Esophagus muscularis mucosa (tissue), 4 donors: ENCODE measurements around the gene GAP43. TPM values are rescaled to one million over a fixed set of nuclear protein-coding genes. Genes with fewer than 3 reads are reported as not detected.

Experiments used
- DNase-seq: peaks from one replicate; pipeline ENCODE4 v3.0.0-alpha.2; 2017; ENCODE audit errors: extremely low spot score
- H3K27ac ChIP-seq, 4 donors: fragments of 200-600 bp; sonication (generic); replicated peaks in 1 of 4; 1 replicate in 3 of 4; 2 replicates in 1 of 4; pipeline ENCODE4 v1.5.1; 2016 to 2019; ENCODE audit warnings: mild to moderate bottlenecking in 1 of 4
- H3K27me3 ChIP-seq, 4 donors: fragments of 200-600 bp; sonication (generic); one replicate each; pipeline versions ENCODE4 v1.5.1 to v1.6.0; 2016 to 2019
- H3K36me3 ChIP-seq, 4 donors: fragments of 200-600 bp; sonication (generic); one replicate each; pipeline ENCODE4 v1.5.1; 2016 to 2019
- H3K4me1 ChIP-seq, 4 donors: fragments of 200-600 bp; sonication (generic); one replicate each; pipeline ENCODE4 v1.5.1; 2016 to 2019
- H3K4me3 ChIP-seq, 4 donors: fragments of 200-600 bp; sonication (generic); 1 replicate in 2 of 4; 2 replicates in 2 of 4; pipeline ENCODE4 v1.5.1; 2016 to 2019; ENCODE audit warnings: mild to moderate bottlenecking in 4 of 4, moderate library complexity in 1 of 4
- H3K9me3 ChIP-seq, 4 donors: fragments of 200-600 bp; sonication (generic); 1 replicate in 3 of 4; 2 replicates in 1 of 4; pipeline ENCODE4 v1.5.1; 2016 to 2019
- CTCF ChIP-seq, 3 experiments: fragments of 200-600 bp in 2 of 3; fragments of 450-650 bp in 1 of 3; sonication (generic) in 2 of 3; IDR thresholded peaks; one replicate each; pipeline ENCODE4 v1.5.1; 2017 to 2019; ENCODE audit warnings: antibody characterized with exemption in 3 of 3, mild to moderate bottlenecking in 2 of 3, moderate library complexity in 1 of 3
- EP300 ChIP-seq: sonication (generic); formaldehyde crosslinking; IDR thresholded peaks from one replicate; pipeline ENCODE4 v1.6.1; 2017; ENCODE audit warnings: antibody characterized with exemption
- POLR2A ChIP-seq: fragments of 450-650 bp; IDR thresholded peaks from one replicate; pipeline ENCODE4 v1.6.1; 2017; ENCODE audit warnings: antibody characterized with exemption, moderate library complexity, mild to moderate bottlenecking, low read depth
- POLR2AphosphoS5 ChIP-seq, 2 donors: sonication (generic); formaldehyde crosslinking; IDR thresholded peaks; one replicate each; pipeline ENCODE4 v1.6.1; 2017; ENCODE audit warnings: antibody characterized with exemption in 2 of 2
- WGBS: methylation state at CpG from one replicate; pipeline ENCODE4 v1.1.5; 2018; 5-methylcytosine and 5-hydroxymethylcytosine counted together
- intact Hi-C: fragments of 100-400 bp; cut with DNase I; formaldehyde crosslinking; loops from one replicate; pipeline ENCODE4 v1.15.1; 2023
- total RNA-seq, 4 donors: library from RNA; depleted of rRNA; stranded (reverse); fragments of >200 nt; gene quantifications; one replicate each; pipeline versions ENCODE4 v1.1.0 to v1.2.1, GENCODE V29; 2016

Gene GAP43
- total RNA-seq, 4 donors from 2014 or later = 0.42 to 7.0 (median 3.1) TPM

GRCh38 chr3:115615001-115615814, 8.1 kb upstream of the GAP43 start:
- H3K27ac ChIP-seq = no peak overlapping the region
- DNase-seq = no peak
- WGBS = 96% methylated on average over 1 of the region's 2 CpGs
- no peaks in the 10 kb centered on the region for H3K27me3 ChIP-seq
- intact Hi-C loops = no loop called here
- no peak overlapping the region for H3K4me3 ChIP-seq
- H3K36me3 ChIP-seq = no peaks in the 10 kb centered on the region
- TF ChIP-seq CTCF (IDR thresholded peaks at IDR 0.05) = no peak
- no peak for TF ChIP-seq POLR2AphosphoS5 (IDR thresholded peaks at IDR 0.05)
- no peak for TF ChIP-seq POLR2A
- no peak for TF ChIP-seq EP300
- H3K4me1 ChIP-seq = no peaks in the 10 kb centered on the region
- H3K9me3 ChIP-seq = no peaks in the 10 kb centered on the region

- no peak overlapping the region for H3K4me3 ChIP-seq
- no peak for DNase-seq
- H3K36me3 ChIP-seq = no peaks in the 10 kb centered on the region
- intact Hi-C loops = no loop called here
- no peak overlapping the region for H3K27ac ChIP-seq
- no peaks in the 10 kb centered on the region for H3K4me1 ChIP-seq
- H3K9me3 ChIP-seq = no peaks in the 10 kb centered on the region
- TF ChIP-seq CTCF (IDR thresholded peaks at IDR 0.05) (no peak), EP300 (no peak), POLR2AphosphoS5 (IDR thresholded peaks at IDR 0.05) (no peak), POLR2A (no peak)
- no peaks in the 10 kb centered on the region for H3K27me3 ChIP-seq
- 86% methylated on average over 4 of the region's 4 CpGs for WGBS
These were observed 6.8 kb upstream of the GAP43 start for GRCh38 chr3:115616461-115616860.

- no peaks in the 10 kb centered on the region for H3K36me3 ChIP-seq
- no peaks in the 10 kb centered on the region for H3K27me3 ChIP-seq
- intact Hi-C loops = no loop called here
- TF ChIP-seq POLR2A = no peak
- no peak for TF ChIP-seq POLR2AphosphoS5 (IDR thresholded peaks at IDR 0.05)
- no peak for TF ChIP-seq CTCF (IDR thresholded peaks at IDR 0.05)
- TF ChIP-seq EP300 = no peak
- H3K9me3 ChIP-seq = no peaks in the 10 kb centered on the region
- no peak overlapping the region for H3K27ac ChIP-seq
- 88% methylated on average over 1 of the region's 1 CpG for WGBS
- DNase-seq = no peak
- no peak overlapping the region for H3K4me3 ChIP-seq
- no peaks in the 10 kb centered on the region for H3K4me1 ChIP-seq
These were observed 5.7 kb upstream of the GAP43 start for GRCh38 chr3:115617591-115617990.

GRCh38 chr3:115624029-115624741, 875 bp downstream of the GAP43 start:
- peaks cover 0 to 38% (median 15%) of the 10 kb centered on the region in 4 donors for H3K27me3 ChIP-seq
- no peaks in the 10 kb centered on the region for H3K9me3 ChIP-seq
- no peak overlapping the region for H3K27ac ChIP-seq
- H3K4me1 ChIP-seq = peaks cover 9 to 19% (median 16%) of the 10 kb centered on the region in 4 donors
- intact Hi-C loops = no loop called here
- H3K4me3 ChIP-seq = peak overlapping the region; percentile 36 to 45 (median 41)
- H3K36me3 ChIP-seq = no peaks in the 10 kb centered on the region
- no peak for DNase-seq
- 13% methylated on average over 11 of the region's 11 CpGs for WGBS
- TF ChIP-seq POLR2A (no peak), EP300 (no peak), POLR2AphosphoS5 (IDR thresholded peaks at IDR 0.05) (no peak), CTCF (IDR thresholded peaks at IDR 0.05) (no peak)
